GM12874 (cell line): Measurements from ENCODE around the gene KLHL29.

Experiments
- TF ChIP-seq, protein P1 (sequence below): IDR thresholded peaks from 2 replicates; pipeline ENCODE4 v1.5.1; 2011; ENCODE audit warnings: low read depth, mild to moderate bottlenecking, control low read depth, low read length, moderate library complexity; ENCODE audit not compliant: insufficient read depth

KLHL29 gene

DNA sequence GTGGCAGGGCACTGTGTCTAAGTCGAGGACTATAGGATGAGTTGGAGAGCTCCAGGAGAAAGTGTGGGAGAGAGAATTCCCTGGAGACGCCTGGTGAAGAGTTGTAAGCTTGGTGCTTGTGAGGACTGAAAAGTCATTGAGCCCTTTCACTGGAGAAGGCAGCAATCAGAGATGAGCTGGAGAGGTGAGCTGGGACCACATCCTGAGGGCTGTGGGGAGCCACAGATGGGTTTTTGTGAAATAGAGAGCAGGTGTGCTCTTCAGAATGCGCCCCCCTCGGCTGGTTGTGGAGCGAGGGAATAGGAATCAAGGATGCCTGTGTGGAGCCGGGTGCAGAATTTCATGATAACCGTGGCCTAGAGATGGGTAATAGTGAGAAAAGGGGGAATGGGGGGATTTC, 224.3 kb downstream of the KLHL29 start:
- TF ChIP-seq, protein P1, sequence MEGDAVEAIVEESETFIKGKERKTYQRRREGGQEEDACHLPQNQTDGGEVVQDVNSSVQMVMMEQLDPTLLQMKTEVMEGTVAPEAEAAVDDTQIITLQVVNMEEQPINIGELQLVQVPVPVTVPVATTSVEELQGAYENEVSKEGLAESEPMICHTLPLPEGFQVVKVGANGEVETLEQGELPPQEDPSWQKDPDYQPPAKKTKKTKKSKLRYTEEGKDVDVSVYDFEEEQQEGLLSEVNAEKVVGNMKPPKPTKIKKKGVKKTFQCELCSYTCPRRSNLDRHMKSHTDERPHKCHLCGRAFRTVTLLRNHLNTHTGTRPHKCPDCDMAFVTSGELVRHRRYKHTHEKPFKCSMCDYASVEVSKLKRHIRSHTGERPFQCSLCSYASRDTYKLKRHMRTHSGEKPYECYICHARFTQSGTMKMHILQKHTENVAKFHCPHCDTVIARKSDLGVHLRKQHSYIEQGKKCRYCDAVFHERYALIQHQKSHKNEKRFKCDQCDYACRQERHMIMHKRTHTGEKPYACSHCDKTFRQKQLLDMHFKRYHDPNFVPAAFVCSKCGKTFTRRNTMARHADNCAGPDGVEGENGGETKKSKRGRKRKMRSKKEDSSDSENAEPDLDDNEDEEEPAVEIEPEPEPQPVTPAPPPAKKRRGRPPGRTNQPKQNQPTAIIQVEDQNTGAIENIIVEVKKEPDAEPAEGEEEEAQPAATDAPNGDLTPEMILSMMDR: no peak

DNA sequence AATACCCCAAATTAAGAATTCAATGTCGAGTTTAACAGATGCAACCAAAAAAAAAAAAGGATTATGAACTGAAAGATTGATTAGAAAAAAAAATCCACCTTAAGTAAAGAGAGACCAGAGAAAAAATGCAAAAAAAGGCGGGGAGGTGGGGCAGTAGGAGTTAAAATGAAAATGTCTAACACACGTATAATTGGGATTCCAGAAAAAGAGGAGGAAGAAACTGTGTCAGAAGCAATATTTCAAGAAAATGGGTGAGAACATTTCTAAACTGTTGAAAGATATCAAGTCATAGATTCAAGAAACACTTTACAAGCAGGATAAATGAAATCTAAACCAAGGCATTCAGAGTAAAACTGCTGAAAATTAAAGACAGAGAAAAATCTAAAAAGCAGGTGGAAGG, 226.9 kb downstream of the KLHL29 start:
- TF ChIP-seq, protein P1: no peak

- TF ChIP-seq, protein P1: no peak
Measured at GRCh38 chr2:23614701-23615100, 229.7 kb downstream of the KLHL29 start.

- TF ChIP-seq, protein P1: no peak
Measured at GRCh38 chr2:23615216-23616020, 230.4 kb downstream of the KLHL29 start.

DNA sequence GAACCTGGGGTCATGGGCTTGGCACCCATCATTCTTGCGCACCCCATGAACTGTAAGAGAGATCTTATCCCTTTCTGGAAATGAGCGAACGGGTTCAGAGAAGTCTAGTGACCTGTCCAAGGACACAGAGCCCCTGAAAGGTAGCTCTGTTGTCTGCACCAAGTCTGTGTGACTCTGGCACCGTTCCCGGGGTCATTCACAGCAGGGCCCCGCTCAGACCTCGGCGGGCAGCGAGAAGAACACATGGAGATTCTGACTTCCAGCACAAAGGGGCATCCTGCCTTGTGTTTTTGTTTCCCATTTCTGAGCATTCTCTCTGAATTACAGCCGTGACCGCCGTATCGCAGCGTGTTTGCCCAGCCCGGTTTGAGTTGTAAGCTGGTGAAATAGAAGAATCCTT, 231.7 kb downstream of the KLHL29 start:
- TF ChIP-seq, protein P1: no peak

GRCh38 chr2:23617167-23617810, 232.3 kb downstream of the KLHL29 start:
- TF ChIP-seq, protein P1: no peak

GRCh38 chr2:23617811-23618215, 232.8 kb downstream of the KLHL29 start:
- TF ChIP-seq, protein P1: no peak
